Measurements from ENCODE around the gene BMP3. TPM values are rescaled to one million over a fixed set of nuclear protein-coding genes. Genes with fewer than 3 reads are reported as not detected.
"Not testable (repeated sequence)": the region's sequence is repeated elsewhere in the genome, so short reads cannot be mapped to it uniquely, and the experiment has no call there.

BMP3 gene
- total RNA-seq, 4 donors from 2014 or later, result 0.70 to 1.7 (median 1.1) TPM

- 95% methylated on average over 2 of the region's 2 CpGs for WGBS
These were observed 23.1 kb upstream of the BMP3 start for GRCh38 chr4:81007417-81007816.

GRCh38 chr4:81016566-81016965 is 13.9 kb upstream of the BMP3 start:
- H3K4me1 ChIP-seq; H3K27me3 ChIP-seq; H3K36me3 ChIP-seq; DNase-seq (ENCODE audit: low spot score in 2 of 2); H3K4me3 ChIP-seq; H3K9me3 ChIP-seq; H3K27ac ChIP-seq: not testable (repeated sequence)
- WGBS, result 76% methylated on average over 2 of the region's 2 CpGs

More at GRCh38 chr4:81007417-81007816, 23.1 kb upstream of the BMP3 start:
- no peak overlapping the region for H3K4me3 ChIP-seq
- no peaks in the 10 kb centered on the region for H3K4me1 ChIP-seq
- no peaks in the 10 kb centered on the region for H3K27me3 ChIP-seq
- H3K27ac ChIP-seq, result no peak overlapping the region
- H3K36me3 ChIP-seq, result no peaks in the 10 kb centered on the region
- TF ChIP-seq EP300 (IDR thresholded peaks at IDR 0.05) (no peak), POLR2AphosphoS5 (IDR thresholded peaks at IDR 0.05) (no peak), POLR2A (IDR thresholded peaks at IDR 0.05) (no peak), CTCF (IDR thresholded peaks at IDR 0.05) (no peak)
- no peak for DNase-seq (ENCODE audit: low spot score in 2 of 2)
- H3K9me3 ChIP-seq, result no peaks in the 10 kb centered on the region

GRCh38 chr4:81019006-81019405 is 11.5 kb upstream of the BMP3 start:
- WGBS, result 79% methylated on average over 1 of the region's 1 CpG

GRCh38 chr4:81021142-81021944 is 9.2 kb upstream of the BMP3 start:
- TF ChIP-seq EP300 (IDR thresholded peaks at IDR 0.05) (no peak), POLR2A (IDR thresholded peaks at IDR 0.05) (no peak), CTCF (IDR thresholded peaks at IDR 0.05) (no peak), POLR2AphosphoS5 (IDR thresholded peaks at IDR 0.05) (no peak)
- DNase-seq (ENCODE audit: low spot score in 2 of 2), result no peak
- H3K4me3 ChIP-seq, result no peak overlapping the region
- no peaks in the 10 kb centered on the region for H3K36me3 ChIP-seq
- no peak overlapping the region for H3K27ac ChIP-seq
- no peaks in the 10 kb centered on the region for H3K27me3 ChIP-seq
- no peaks in the 10 kb centered on the region for H3K9me3 ChIP-seq
- H3K4me1 ChIP-seq, result no peaks in the 10 kb centered on the region
- 25% methylated on average over 5 of the region's 5 CpGs for WGBS

More at GRCh38 chr4:81019006-81019405, 11.5 kb upstream of the BMP3 start:
- Histone ChIP-seq H3K4me3 (no peak overlapping the region), H3K9me3 (no peaks in the 10 kb centered on the region), H3K27me3 (no peaks in the 10 kb centered on the region), H3K4me1 (no peaks in the 10 kb centered on the region), H3K36me3 (no peaks in the 10 kb centered on the region), H3K27ac (no peak overlapping the region)
- no peak for DNase-seq (ENCODE audit: low spot score in 2 of 2)
- TF ChIP-seq EP300 (IDR thresholded peaks at IDR 0.05) (no peak), CTCF (IDR thresholded peaks at IDR 0.05) (no peak), POLR2A (IDR thresholded peaks at IDR 0.05) (no peak), POLR2AphosphoS5 (IDR thresholded peaks at IDR 0.05) (no peak)

GRCh38 chr4:81021981-81022380 is 8.5 kb upstream of the BMP3 start:
- H3K36me3 ChIP-seq, result no peaks in the 10 kb centered on the region
- no peaks in the 10 kb centered on the region for H3K9me3 ChIP-seq
- WGBS, result 70% methylated on average over 1 of the region's 1 CpG
- no peak overlapping the region for H3K27ac ChIP-seq
- H3K4me1 ChIP-seq, result no peaks in the 10 kb centered on the region
- H3K4me3 ChIP-seq, result no peak overlapping the region
- no peak for DNase-seq (ENCODE audit: low spot score in 2 of 2)
- no peak for TF ChIP-seq EP300 (IDR thresholded peaks at IDR 0.05)
- no peak for TF ChIP-seq POLR2AphosphoS5 (IDR thresholded peaks at IDR 0.05)
- no peak for TF ChIP-seq POLR2A (IDR thresholded peaks at IDR 0.05)
- TF ChIP-seq CTCF (IDR thresholded peaks at IDR 0.05), result no peak
- H3K27me3 ChIP-seq, result no peaks in the 10 kb centered on the region

Data from suprapubic skin (tissue), 4 donors.